NCI-H1417 treated with DMSO at 0.1 percent for 48 hours (cell line): ENCODE measurements around the gene IP6K1.
"Not testable (repeated sequence)": the region's sequence is repeated elsewhere in the genome, so short reads cannot be mapped to it uniquely, and the experiment has no call there.

Experiments
- DNase-seq: peaks from one replicate; lab custom pipeline; 2025; lab: John Stamatoyannopoulos, UW

IP6K1 gene

DNA sequence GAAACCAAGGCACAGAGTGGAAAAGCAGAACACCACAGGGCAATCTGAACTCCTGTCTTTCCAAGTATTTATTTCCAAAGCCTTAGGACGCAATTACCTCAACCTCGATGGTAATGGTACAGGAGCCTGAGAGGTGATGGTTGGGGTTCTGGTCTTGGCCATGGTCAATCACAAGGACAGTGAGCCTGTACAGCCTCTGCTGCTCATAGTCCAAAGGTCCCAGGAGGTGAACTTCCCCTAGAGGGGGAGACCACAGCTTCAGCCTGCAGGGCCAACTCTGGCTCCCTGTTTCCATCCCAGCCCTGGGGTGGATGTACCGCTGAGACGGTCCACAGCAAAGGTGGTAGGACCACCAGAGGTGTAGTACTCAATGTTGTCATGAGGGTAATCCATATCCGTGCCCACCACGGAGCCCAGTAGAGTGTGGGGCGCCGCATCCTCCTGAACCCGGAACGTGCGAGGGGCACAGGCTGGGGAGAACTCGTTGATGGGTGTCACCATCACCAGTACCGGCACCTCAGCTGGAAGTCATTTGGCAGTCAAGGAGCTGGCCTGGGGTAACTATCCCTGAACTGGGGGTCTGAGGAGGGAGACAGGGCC lies 7.2 kb upstream of the IP6K1 start:
- DNase-seq, result no peak

DNA sequence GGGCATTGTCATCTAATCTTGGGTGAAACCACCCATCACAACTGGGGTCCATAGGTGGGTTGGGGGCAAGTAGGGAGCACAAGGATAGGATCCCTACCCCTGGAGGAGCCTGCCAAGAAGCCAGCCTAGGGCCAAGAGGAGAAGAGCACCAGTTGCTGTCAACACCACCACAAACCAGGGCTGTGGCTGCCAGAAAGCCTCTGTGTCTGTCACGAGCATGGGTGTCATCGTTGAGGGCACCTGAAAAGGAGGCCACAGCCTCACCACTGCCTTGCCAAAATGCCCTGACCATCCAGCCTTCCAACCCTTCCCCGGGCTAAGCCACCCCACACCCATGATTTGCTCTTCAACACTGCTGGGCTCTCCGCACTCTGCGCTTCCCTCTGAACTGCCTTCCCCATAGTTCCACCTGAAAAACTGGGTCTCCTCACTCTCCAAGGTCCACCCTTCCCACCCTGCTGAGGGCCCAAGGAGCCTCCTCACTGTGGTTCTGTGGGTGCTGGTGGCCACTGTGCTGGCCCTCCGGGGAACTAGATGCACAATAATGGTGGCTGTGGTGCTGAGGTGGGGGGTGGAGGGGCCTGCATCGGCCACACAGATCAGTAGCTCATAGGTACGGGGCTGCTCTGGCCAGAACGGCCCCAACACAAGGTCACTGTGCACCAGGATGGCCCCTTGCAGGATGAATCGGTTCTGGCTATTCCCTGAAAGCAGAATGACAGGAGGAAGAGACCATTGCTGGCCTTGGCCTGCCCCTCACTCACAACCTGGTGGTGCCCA lies 6.2 kb upstream of the IP6K1 start:
- no peak for DNase-seq

DNA sequence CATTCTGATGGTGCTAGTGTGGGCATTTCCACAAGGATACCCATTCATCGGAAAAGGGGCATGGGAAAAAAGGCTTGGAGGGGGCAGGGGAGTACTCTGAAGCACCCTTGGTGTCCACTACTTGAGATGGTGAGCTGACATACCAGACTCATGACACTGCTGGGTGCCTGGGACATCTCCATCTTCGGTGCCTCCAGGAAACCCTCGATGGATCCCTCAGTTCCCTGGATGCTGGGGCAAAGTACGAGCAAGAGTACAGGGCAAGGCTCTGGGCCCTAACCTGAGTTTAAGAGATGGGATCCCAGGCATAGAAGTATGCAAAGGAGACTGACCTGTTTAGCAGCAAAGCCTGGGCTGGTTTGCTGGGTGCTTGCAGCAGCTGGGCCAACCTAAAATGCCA lies 5.2 kb upstream of the IP6K1 start:
- DNase-seq, result no peak

GRCh38 chr3:49790626-49791411 lies 4.5 kb upstream of the IP6K1 start:
- DNase-seq, result no peak

DNA sequence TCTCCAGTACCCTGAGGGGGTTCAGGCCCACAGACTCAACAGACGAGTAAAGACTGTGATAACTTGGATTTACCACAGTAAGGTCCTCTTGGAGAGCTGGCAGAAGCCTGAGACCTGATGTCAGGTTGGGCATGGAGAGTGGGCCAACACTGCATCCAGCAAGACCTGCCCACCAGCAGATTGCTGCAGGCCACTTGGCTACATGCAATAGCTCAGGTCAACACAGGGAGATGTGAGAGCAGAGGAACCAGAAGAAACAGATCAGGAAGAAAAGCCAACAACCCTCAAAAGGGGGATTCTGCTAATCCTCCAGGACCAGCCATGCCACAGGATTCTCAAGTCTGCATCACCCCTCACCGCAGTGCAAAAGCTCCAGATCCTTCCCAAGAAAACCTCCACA lies 1.7 kb upstream of the IP6K1 start:
- DNase-seq, result no peak

- no peak for DNase-seq
These were observed 1.2 kb upstream of the IP6K1 start for GRCh38 chr3:49787536-49787935.

GRCh38 chr3:49787182-49787464 lies 781 bp upstream of the IP6K1 start:
- no peak for DNase-seq

GRCh38 chr3:49785565-49786356 lies 581 bp downstream of the IP6K1 start:
- no peak for DNase-seq

DNA sequence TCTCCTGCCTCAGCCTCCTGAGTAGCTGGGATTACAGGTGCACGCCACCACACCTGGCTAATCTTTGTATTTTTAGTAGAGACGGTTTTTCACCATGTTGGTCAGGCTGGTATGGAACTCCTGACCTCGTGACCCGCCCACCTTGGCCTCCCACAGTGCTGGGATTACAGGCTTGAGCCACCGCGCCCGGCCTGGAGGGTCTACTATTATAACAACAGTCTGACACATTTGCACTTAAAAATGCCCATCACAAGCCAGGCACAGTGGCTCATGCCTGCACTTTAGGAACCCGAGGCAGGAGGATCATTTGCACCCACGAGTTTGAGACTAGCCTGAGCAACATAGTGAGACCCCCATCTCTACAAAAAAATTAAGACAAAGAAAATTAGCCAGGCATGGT lies 4.1 kb downstream of the IP6K1 start:
- DNase-seq, result not testable (repeated sequence)

- DNase-seq, result no peak
These were observed 4.7 kb downstream of the IP6K1 start for GRCh38 chr3:49781415-49782199.

GRCh38 chr3:49780975-49781365 lies 5.4 kb downstream of the IP6K1 start:
- DNase-seq, result not testable (repeated sequence)

DNA sequence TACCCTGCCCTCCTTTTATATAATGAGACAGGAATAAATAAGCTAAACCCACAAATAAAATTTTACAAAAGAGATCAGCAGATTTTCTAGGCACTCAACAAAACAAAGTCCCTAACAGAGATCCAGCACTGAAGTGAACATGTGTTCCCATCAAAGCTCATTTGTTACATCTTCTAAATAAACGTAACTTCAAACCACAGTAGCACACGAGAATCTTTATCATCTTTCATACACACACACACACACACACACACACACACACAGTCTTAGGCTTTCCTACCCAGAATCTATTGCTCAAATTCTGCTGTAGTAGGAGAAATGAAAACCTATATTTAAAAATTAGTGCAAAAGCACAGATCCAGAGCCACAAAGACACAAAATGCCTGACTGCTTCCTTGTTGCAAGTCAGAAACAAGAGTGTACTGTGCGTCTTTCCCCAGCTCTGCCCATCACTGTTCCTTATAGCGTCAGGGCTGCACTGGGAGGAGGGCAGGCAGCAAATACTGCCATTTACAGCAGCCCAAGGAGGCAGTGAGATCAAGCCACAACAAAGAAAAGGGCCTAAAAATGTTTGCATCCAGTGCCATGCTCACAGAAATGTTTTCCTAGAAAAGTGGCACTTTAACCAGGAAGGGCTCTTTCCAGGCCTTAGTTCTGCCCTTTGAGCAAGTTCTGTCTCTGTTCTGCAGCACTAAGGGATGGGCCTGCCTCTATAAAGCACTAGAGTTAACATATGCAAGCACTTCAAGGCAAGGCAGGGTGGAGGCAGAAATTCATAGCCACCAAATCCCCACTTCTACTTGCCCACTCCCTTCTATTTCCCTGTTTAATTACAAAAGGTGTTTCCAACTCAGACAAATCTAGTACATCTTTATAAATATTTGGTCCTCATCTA lies 6.0 kb downstream of the IP6K1 start:
- no peak for DNase-seq

DNA sequence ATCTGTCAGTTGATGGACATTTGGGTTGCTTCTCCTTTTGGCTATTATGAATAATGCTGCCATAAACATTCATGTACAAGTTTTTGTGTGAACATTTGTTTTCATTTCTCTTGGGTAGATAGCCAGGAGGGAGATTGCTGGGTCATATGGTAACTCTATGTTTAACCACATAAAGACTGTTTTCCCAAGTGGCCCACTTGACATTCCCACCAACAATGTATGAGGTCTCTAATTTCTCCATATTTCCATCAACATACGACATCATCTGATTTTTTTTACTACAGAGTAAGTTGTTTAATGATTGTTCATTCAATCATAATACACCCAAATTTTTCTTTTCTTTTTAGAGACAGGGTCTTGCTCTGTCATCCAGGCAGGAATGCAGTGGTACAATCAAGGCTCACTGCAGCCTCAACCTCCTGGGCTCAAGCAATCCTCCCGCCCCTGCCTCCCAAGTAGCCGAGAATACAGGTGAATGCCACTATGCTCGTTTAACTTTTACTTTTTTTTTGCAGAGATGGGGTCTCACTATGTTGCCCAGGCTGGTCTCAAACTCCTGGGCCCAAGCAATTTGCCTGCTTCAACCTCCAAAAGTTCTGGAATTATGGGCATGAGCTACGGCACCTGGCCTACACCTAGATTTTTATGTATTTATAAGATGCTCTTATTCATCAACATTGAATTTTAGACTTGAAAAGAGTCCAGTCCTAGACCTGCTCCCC lies 6.8 kb downstream of the IP6K1 start:
- no peak for DNase-seq

DNA sequence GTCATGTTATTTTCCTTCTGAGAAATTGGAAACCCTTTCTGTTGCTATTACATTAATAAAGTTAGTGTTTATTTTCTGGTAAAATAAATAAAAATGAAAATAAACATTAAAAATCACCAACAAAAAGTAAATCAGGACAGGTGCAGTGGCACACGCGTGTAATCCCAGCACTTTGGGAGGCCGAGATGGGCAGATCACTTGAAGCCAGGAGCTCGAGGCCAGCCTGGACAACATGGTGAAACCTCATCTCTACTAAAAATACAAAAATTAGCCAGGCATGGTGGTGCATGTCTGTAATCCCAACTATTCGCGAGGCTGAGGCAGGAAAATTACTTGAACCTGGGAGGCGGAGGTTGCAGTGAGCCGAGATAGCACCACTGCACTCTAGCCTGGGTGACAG lies 10.2 kb downstream of the IP6K1 start:
- DNase-seq, result not testable (repeated sequence)

DNA sequence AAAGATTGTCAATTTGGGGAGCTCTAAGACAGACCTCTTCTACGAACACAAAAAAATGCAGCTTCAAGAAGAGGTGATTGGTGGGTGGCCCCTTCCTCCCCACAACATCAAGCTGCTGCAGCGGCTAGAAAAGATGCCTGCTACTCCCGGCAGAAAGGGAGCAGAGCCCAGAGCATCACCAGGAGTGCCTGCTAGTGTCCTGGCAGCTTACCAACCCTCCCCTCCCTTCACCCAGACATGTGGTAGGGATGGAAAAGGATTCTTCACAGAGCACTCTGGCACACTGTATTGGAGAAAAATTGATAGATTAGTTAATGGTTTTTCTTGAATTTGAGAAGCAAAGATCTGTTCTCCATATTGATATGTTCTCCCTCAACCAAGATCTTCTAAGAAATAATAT lies 10.8 kb downstream of the IP6K1 start:
- no peak for DNase-seq

- DNase-seq, result no peak
These were observed 13.6 kb downstream of the IP6K1 start for GRCh38 chr3:49772703-49773102.

- DNase-seq, result no peak
These were observed 14.9 kb downstream of the IP6K1 start for GRCh38 chr3:49771340-49771938.

GRCh38 chr3:49769926-49770325 lies 16.4 kb downstream of the IP6K1 start:
- DNase-seq, result no peak

GRCh38 chr3:49769286-49769915 lies 16.9 kb downstream of the IP6K1 start:
- DNase-seq, result no peak
